Adrenal gland (tissue), 12 donors: ENCODE results near the gene NCOA1. TPM values are rescaled to one million over a fixed set of nuclear protein-coding genes. Genes with fewer than 3 reads are reported as not detected.

Experiments
- DNase-seq, 7 donors: peaks; one replicate each; pipeline ENCODE4 v3.0.0-alpha.2; 2019 to 2020
- H3K27ac ChIP-seq, 5 donors: fragments of 200-600 bp; sonication (generic) in 4 of 5; 1 replicate in 3 of 5; 2 replicates in 2 of 5; pipeline versions ENCODE4 v1.5.1 to v1.8.0; 2016 to 2020; ENCODE audit warnings: mild to moderate bottlenecking in 1 of 5
- H3K27me3 ChIP-seq: fragments of 200-600 bp; 2 replicates; pipeline ENCODE4 v1.8.0; 2021
- H3K36me3 ChIP-seq, 2 donors: fragments of 200-600 bp; replicated peaks in 1 of 2; 1 replicate in 1 of 2; 2 replicates in 1 of 2; pipeline versions ENCODE4 v1.5.1 to v1.8.0; 2018 to 2022
- H3K4me1 ChIP-seq, 2 donors: fragments of 200-600 bp; replicated peaks in 1 of 2; 1 replicate in 1 of 2; 2 replicates in 1 of 2; pipeline versions ENCODE4 v1.5.1 to v1.8.0; 2018 to 2021
- H3K4me3 ChIP-seq, 4 donors: fragments of 200-600 bp; sonication (generic) in 3 of 4; one replicate each; pipeline ENCODE4 v1.5.1; 2016 to 2018
- H3K9me3 ChIP-seq, 3 donors: fragments of 200-600 bp; sonication (generic) in 1 of 3; replicated peaks in 1 of 3; 1 replicate in 2 of 3; 2 replicates in 1 of 3; pipeline versions ENCODE4 v1.5.1 to v1.8.0; 2016 to 2021
- POLR2A ChIP-seq, 2 donors: fragments of 450-650 bp; IDR thresholded peaks; one replicate each; pipeline ENCODE4 v1.6.1; 2017; ENCODE audit warnings: antibody characterized with exemption in 2 of 2, mild to moderate bottlenecking in 2 of 2, moderate library complexity in 1 of 2
- WGBS, 4 donors: extraction: QIAGEN DNeasy Blood & Tissue Kit in 2 of 4; methylation state at CpG; one replicate each; pipeline versions ENCODE4 v1.1.5 to v1.1.7; 2013 to 2017; 5-methylcytosine and 5-hydroxymethylcytosine counted together
- intact Hi-C, 2 donors: fragments of 100-400 bp; cut with DNase I; formaldehyde crosslinking; loops; one replicate each; pipeline versions ENCODE4 v1.14.1 to v1.15.0; 2022 to 2023
- polyA plus RNA-seq, 3 donors: library from polyadenylated mRNA; stranded (reverse); fragments of 200-250 nt in 2 of 3; fragments of 350-450 nt in 1 of 3; fragmentation: Illumina TruSeq in 1 of 3; extraction: RNeasy Lipid Tissue Mini Kit (QIAGEN cat#74804) in 1 of 3; gene quantifications; one replicate each; pipeline ENCODE4 v1.2.3, GENCODE V29; 2013 to 2014
- total RNA-seq, 9 donors: library from RNA; depleted of rRNA in 4 of 9; stranded (reverse); fragments of >200 nt in 4 of 9; fragments of 120-200 nt in 1 of 9; fragmentation: NEBNext Ultra II Directional in 1 of 9; extraction: Animal tissue kit (Norgen Biotek cat#: 25700) in 1 of 9; gene quantifications; one replicate each; pipeline versions ENCODE4 v1.1.0 to v1.2.4, GENCODE V29; 2013 to 2023
- TF ChIP-seq, protein P1 (sequence below), 6 experiments: fragments of 450-650 bp in 4 of 6; fragments of 200-600 bp in 2 of 6; sonication (generic) in 1 of 6; IDR thresholded peaks; 1 replicate in 5 of 6; 2 replicates in 1 of 6; pipeline versions ENCODE4 v1.5.1 to v1.8.0; 2016 to 2021; ENCODE audit warnings: antibody characterized with exemption in 6 of 6, mild to moderate bottlenecking in 2 of 6, moderate library complexity in 1 of 6
- donor health status: healthy with polysubstance abuse.
- donor health status: Bipolar disorder and iron deficiency.
- donor health status: DM: yes; HTN: yes; CAD: no.
- donor health status: DM: no; HTN: no; CAD: no.
- donor health status: DM: no; HTN: no; CAD: no.
- donor health status: DM: yes; HTN: yes; CAD: no.

Gene NCOA1
- total and polyA plus RNA-seq, 12 donors = 13.6 to 85.5 (median 43.6) TPM

GRCh38 chr2:24667542-24667941 lies 176.5 kb downstream of the NCOA1 start:
- Histone ChIP-seq H3K4me1 (no peaks in the 10 kb centered on the region), H3K27ac (no peak overlapping the region), H3K9me3 (no peaks in the 10 kb centered on the region), H3K36me3 (no peaks in the 10 kb centered on the region), H3K27me3 (no peaks in the 10 kb centered on the region), H3K4me3 (no peak overlapping the region)
- TF ChIP-seq, protein P1, sequence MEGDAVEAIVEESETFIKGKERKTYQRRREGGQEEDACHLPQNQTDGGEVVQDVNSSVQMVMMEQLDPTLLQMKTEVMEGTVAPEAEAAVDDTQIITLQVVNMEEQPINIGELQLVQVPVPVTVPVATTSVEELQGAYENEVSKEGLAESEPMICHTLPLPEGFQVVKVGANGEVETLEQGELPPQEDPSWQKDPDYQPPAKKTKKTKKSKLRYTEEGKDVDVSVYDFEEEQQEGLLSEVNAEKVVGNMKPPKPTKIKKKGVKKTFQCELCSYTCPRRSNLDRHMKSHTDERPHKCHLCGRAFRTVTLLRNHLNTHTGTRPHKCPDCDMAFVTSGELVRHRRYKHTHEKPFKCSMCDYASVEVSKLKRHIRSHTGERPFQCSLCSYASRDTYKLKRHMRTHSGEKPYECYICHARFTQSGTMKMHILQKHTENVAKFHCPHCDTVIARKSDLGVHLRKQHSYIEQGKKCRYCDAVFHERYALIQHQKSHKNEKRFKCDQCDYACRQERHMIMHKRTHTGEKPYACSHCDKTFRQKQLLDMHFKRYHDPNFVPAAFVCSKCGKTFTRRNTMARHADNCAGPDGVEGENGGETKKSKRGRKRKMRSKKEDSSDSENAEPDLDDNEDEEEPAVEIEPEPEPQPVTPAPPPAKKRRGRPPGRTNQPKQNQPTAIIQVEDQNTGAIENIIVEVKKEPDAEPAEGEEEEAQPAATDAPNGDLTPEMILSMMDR (IDR thresholded peaks at IDR 0.05) = no peak
- no peak for TF ChIP-seq POLR2A (IDR thresholded peaks at IDR 0.05)
- DNase-seq = no peak
- WGBS, 4 donors = 96 to 100% (median 97%) methylated on average over 1 of the region's 1 CpG
- intact Hi-C loops = no loop called here

- TF ChIP-seq, protein P1 (IDR thresholded peaks at IDR 0.05) = no peak
- no peak for TF ChIP-seq POLR2A (IDR thresholded peaks at IDR 0.05)
- intact Hi-C loops = no loop called here
- DNase-seq = no peak
- no peaks in the 10 kb centered on the region for H3K27me3 ChIP-seq
- no peak overlapping the region for H3K4me3 ChIP-seq
- WGBS, 4 donors = 92 to 100% (median 100%) methylated on average over 1 of the region's 1 CpG
- no peak overlapping the region for H3K27ac ChIP-seq
- H3K4me1 ChIP-seq = no peaks in the 10 kb centered on the region
- no peaks in the 10 kb centered on the region for H3K9me3 ChIP-seq
- peaks cover 0 to 3% of the 10 kb centered on the region in 2 donors for H3K36me3 ChIP-seq
These were observed 180.2 kb downstream of the NCOA1 start for GRCh38 chr2:24671230-24671629.

DNA sequence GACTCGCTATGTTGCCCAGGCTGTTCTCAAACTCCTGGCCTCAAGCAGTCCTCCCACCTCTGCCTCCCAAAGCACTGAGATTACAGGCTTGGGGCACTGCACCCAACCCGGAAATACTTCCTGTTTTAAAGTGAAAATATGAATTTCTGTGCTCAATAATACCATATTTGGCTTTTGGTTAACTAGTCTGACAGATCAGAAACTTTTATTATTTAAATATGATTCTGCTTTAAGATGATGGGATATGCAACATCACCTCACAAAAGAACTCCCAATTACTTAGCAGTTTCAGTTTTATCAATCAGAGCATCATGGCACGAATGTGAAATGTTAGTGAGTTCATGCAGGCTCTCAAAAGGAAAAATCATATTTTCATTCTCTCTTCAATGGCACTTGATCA lies 181.5 kb downstream of the NCOA1 start:
- 83 to 87% (median 85%) methylated on average over 3 of the region's 3 CpGs for WGBS, 4 donors
- H3K9me3 ChIP-seq = no peaks in the 10 kb centered on the region
- H3K27me3 ChIP-seq = no peaks in the 10 kb centered on the region
- no peaks in the 10 kb centered on the region for H3K4me1 ChIP-seq
- no peak overlapping the region for H3K4me3 ChIP-seq
- no peak for TF ChIP-seq POLR2A (IDR thresholded peaks at IDR 0.05)
- TF ChIP-seq, protein P1 (IDR thresholded peaks at IDR 0.05) = no peak
- no peak for DNase-seq
- no peak overlapping the region for H3K27ac ChIP-seq
- H3K36me3 ChIP-seq = peaks cover 0 to 6% of the 10 kb centered on the region in 2 donors
- intact Hi-C loops = no loop called here

DNA sequence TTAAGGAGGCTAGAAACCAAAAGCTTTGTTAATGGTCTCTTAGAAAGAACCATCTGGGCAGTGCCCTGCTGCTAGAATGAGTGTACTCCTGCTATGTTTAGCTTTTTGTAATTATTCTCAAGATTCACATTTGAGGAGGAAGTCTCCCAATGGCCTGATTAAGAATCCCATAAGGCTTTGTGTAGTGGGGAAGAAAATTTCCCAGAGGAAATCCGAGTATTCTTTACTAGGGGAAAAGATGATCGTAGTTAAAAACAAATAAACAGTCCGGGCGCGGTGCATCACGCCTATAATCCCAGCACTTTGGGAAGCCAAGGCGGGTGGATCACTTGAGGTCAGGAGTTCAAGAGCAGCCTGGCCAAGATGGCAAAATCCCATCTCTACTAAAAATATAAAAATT lies 184.3 kb downstream of the NCOA1 start:
- Histone ChIP-seq H3K27me3 (no peaks in the 10 kb centered on the region), H3K4me3 (no peak overlapping the region), H3K36me3 (peaks cover 0 to 6% of the 10 kb centered on the region in 2 donors), H3K27ac (no peak overlapping the region), H3K9me3 (no peaks in the 10 kb centered on the region), H3K4me1 (no peaks in the 10 kb centered on the region)
- WGBS, 4 donors = 86 to 98% (median 93%) methylated on average over 7 of the region's 7 CpGs
- no peak for TF ChIP-seq POLR2A (IDR thresholded peaks at IDR 0.05)
- TF ChIP-seq, protein P1 (IDR thresholded peaks at IDR 0.05) = no peak
- no peak for DNase-seq
- intact Hi-C loops = no loop called here
